ENCODE results near the gene EIF4G1. TPM values are rescaled to one million over a fixed set of nuclear protein-coding genes. Genes with fewer than 3 reads are reported as not detected.
"Not testable (repeated sequence)": the region's sequence is repeated elsewhere in the genome, so short reads cannot be mapped to it uniquely, and the experiment has no call there.

The EIF4G1 gene, protein sequence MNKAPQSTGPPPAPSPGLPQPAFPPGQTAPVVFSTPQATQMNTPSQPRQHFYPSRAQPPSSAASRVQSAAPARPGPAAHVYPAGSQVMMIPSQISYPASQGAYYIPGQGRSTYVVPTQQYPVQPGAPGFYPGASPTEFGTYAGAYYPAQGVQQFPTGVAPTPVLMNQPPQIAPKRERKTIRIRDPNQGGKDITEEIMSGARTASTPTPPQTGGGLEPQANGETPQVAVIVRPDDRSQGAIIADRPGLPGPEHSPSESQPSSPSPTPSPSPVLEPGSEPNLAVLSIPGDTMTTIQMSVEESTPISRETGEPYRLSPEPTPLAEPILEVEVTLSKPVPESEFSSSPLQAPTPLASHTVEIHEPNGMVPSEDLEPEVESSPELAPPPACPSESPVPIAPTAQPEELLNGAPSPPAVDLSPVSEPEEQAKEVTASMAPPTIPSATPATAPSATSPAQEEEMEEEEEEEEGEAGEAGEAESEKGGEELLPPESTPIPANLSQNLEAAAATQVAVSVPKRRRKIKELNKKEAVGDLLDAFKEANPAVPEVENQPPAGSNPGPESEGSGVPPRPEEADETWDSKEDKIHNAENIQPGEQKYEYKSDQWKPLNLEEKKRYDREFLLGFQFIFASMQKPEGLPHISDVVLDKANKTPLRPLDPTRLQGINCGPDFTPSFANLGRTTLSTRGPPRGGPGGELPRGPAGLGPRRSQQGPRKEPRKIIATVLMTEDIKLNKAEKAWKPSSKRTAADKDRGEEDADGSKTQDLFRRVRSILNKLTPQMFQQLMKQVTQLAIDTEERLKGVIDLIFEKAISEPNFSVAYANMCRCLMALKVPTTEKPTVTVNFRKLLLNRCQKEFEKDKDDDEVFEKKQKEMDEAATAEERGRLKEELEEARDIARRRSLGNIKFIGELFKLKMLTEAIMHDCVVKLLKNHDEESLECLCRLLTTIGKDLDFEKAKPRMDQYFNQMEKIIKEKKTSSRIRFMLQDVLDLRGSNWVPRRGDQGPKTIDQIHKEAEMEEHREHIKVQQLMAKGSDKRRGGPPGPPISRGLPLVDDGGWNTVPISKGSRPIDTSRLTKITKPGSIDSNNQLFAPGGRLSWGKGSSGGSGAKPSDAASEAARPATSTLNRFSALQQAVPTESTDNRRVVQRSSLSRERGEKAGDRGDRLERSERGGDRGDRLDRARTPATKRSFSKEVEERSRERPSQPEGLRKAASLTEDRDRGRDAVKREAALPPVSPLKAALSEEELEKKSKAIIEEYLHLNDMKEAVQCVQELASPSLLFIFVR (N-terminal part only)
- 331 TPM for polyA plus RNA-seq (2013, experiment 1 of 2; ENCODE audit: insufficient read length)
- 296 TPM for polyA plus RNA-seq (2013, experiment 2 of 2; ENCODE audit: insufficient read length)

- peak; percentile 95 for DNase-seq
Measured at GRCh38 chr3:184314363-184314699, at the start of gene EIF4G1. Gene EIF4G1, plus strand, starts transcription at chr3:184314606. Its CDS starts 1,191 bp downstream, at chr3:184315797.

DNA sequence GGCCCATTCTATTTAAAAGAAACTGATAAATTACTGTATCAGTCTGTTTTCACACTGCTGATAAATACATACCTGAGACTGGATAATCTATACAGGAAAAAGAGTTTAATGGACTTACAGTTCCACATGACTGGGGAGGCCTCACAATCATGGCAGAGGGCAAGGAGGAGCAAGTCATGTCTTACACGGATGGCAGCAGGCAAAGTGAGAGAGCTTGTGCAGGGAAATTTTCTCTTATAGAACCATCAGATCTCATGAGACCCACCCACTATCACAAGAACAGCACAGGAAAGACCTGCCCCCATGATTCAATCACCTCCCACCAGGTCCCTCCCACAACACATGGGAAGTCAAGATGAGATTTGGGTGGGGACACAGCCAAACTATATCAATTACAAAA lies 47.2 kb upstream of the EIF4G1 start:
- DNase-seq: not testable (repeated sequence)

DNA sequence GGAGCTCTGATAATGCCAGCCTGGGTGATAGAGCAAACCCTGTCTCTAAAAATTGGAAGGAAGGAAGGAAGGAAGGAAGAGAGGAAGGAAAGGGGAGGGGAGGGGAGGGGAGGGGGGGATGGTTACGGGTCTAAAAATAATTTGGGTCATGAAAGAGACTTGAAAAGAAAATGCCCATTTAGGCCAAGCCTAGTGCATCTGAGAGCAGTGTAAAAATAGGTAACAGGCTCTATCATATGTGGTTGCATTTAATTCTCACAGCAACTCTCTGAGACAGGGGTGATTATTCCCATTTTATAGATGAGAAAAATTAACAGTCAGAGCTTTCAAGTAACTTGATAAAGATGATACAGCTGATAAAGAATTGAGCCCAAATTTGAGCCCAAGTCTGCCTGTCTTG lies 42.1 kb upstream of the EIF4G1 start:
- no peak for DNase-seq

DNA sequence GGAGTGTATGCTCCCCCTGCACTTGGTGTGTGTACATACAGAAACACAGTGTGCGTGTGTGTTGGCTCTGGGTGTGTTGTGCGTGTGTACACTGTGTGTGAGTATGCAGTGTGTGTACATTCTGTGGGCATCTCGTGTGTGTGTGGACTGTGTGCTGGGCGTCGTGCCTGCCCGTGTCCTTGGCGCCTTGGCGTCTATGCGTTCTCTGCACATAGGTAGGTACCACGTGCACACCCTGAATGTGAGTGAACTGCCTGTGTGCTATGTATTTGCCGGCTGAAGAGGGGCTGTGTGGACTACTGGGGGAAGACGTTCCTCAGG lies 39.1 kb upstream of the EIF4G1 start:
- no peak for DNase-seq

GRCh38 chr3:184275961-184276910 lies 38.2 kb upstream of the EIF4G1 start, which contains the start of gene ECE2:
Gene ECE2, plus strand, starts transcription at chr3:184276022. Its CDS starts 132 bp downstream, at chr3:184276154.
- no peak for DNase-seq

GRCh38 chr3:184277366-184277765 lies 37.0 kb upstream of the EIF4G1 start:
- no peak for DNase-seq

DNA sequence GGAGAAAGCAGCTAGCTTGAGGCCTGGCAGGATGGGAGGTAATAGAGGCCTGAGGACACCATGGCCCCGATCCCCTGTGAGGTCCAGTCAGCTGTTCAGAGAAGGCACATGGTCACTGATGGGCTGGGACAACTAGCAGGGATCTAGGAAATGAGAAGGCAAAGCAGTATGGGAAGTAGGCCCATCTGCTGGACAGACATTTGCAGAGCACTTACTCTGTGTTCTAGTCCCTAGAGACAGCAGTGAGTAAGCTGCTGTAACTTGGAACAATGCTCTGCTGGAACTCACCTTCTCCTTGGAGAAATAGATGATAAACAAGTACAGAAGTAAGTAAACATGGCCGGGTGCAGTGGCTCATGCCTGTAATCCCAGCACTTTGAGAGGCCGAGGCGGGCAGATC lies 31.5 kb upstream of the EIF4G1 start:
- no peak for DNase-seq

DNA sequence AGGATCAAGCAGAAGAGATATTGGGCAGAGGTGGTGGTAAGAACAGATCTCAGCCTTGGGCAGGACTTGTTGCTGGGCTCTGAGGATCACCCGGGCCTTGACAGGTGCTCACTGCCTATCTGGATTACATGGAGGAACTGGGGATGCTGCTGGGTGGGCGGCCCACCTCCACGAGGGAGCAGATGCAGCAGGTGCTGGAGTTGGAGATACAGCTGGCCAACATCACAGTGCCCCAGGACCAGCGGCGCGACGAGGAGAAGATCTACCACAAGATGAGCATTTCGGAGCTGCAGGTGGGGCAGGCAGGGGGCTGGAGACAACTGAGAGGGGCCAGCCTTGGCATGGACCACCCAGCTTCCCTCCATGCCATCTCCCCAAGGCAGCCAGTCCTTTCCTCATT lies 30.7 kb upstream of the EIF4G1 start:
- no peak for DNase-seq

- peak; percentile 67 for DNase-seq
Measured at GRCh38 chr3:184284696-184285095, 29.7 kb upstream of the EIF4G1 start.

DNA sequence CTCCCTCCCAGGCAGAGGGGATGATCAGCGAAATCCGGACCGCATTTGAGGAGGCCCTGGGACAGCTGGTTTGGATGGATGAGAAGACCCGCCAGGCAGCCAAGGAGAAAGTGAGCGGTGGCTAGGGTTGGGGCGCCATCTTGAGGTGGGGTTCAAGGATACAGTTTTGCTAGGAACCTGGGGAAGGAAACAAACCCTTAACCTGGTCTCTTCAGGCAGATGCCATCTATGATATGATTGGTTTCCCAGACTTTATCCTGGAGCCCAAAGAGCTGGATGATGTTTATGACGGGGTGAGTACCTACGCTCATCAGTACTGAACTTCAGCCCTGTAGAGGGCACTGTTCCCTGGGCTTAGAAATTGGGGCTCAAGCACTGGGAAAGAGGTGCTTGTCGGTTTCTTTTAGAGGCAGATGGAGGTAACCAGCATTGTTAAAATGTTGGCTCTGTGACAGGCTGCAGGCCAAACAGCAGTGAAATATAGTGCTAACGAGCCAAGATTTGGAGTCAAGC lies 24.9 kb upstream of the EIF4G1 start:
- peak; percentile 53 for DNase-seq

- no peak for DNase-seq
Measured at GRCh38 chr3:184290331-184290730, 24.1 kb upstream of the EIF4G1 start.

DNA sequence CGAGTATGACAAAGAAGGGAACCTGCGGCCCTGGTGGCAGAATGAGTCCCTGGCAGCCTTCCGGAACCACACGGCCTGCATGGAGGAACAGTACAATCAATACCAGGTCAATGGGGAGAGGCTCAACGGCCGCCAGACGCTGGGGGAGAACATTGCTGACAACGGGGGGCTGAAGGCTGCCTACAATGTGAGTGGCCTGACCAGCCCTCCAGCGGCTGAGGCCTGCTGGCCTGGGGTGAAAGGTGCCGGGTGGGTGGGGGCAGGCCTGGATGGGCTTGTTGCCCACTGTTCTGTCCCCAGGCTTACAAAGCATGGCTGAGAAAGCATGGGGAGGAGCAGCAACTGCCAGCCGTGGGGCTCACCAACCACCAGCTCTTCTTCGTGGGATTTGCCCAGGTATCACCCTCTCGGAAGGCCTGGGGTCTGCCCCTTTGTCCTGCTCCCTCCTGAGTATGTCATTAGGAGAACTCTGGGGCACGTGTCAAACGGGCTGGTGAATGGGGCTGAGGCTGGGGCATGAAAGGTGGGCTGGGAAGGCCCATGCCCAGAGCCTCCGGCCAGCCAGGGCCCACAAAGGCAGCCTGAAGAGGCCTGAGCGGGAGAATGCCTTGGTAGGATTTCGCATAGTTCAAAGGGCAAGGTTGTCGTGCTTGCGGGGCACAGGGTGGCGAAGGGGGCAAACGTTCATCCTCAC lies 23.2 kb upstream of the EIF4G1 start:
- no peak for DNase-seq

- DNase-seq: no peak
Measured at GRCh38 chr3:184291738-184292445, 22.5 kb upstream of the EIF4G1 start.

DNA sequence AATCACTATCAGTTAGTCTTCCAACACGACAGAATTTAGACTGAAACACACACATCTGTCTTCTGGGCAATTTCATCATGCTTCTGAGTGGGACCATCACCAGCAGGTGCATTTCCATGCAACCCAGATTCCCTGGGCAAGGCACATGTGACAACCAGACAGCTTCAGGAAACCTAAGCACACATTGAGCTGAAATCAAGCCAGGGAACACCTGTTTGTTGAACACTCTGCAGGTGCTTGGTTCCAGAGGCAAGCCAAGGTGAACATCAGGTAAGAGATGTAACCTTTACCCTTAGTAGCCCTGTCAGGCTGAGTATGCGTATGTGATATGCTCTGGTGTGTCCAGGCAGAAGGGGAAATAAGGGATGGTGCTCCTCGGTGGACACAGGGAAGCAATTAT lies 18.6 kb upstream of the EIF4G1 start:
- no peak for DNase-seq

DNA sequence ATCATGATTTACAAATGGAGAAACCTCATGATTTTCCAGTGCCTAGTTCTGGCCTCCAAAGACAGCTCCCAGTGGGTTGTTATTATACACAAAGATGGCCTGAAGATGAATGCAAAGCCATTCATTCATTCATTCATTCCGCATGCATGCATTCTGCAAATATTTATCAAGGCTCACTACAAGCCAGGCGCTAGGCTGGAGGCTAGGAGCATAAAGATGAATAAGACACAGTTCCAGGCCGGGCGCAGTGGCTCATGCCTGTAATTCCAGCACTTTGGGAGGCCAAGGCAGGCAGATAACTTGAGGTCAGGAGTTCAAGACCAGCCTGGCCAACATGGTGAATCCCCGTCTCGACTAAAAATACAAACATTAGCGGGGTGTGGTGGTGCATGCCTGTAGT lies 17.8 kb upstream of the EIF4G1 start:
- DNase-seq: no peak

- DNase-seq: peak; percentile 97
Measured at GRCh38 chr3:184298759-184299487, 15.5 kb upstream of the EIF4G1 start, which contains the start of gene PSMD2. Gene PSMD2, plus strand, starts transcription at chr3:184299241. Its CDS starts 26 bp downstream, at chr3:184299267.

DNA sequence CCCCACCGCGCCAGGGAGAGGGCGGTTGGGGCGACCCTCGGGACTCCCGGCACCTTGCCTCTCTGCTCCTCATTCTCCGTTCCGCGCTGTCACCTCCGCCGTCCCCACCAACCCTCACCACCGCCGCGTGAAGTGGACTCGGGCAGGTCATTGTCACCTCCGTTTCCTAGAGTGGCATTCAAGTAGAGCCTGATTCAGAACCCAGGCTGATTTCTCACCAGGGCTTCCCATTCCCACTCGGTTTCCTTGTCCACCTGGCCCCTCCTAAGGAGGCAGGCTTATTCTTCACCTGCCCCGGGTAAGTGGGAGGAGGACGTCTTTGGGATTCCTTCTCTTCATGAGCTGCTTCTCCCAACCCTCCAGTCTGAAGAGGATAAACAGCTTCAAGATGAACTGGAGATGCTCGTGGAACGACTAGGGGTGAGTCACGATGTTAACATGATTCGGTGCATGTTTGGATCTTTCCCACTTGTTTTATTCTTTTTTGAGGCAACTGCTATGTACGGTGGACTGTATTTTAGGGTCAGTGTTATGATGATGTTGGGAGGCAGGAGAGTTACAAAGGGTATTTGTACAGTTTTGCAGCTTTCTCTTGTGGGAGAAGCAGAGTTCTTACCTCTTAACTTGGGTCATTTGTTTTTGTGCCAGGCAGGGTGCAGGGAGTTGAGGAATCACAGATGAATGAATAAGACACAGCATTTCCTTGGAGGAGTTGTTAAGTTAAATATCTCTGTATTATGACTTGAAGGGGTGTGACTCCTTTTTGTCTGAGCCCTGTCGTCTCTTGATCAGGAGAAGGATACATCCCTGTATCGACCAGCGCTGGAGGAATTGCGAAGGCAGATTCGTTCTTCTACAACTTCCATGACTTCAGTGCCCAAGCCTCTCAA lies 14.7 kb upstream of the EIF4G1 start:
- DNase-seq: no peak

GRCh38 chr3:184300378-184300720 lies 14.1 kb upstream of the EIF4G1 start:
- DNase-seq: peak; percentile 27
